ENCODE results near the gene TMEM18.
A peak's percentile ranks its signal among the peaks of the same experiment; 100 is the strongest.

Gene TMEM18

GRCh38 chr2:654896-655295, 22.3 kb downstream of the TMEM18 start:
- no peak for ATAC-seq
- H3K27ac Mint-ChIP-seq, result no peak overlapping the region
- no peaks in the 10 kb centered on the region for H3K4me1 Mint-ChIP-seq
- H3K36me3 Mint-ChIP-seq, result no peaks in the 10 kb centered on the region
- H3K4me3 Mint-ChIP-seq, result no peak overlapping the region
- H3K9me3 Mint-ChIP-seq, result no peaks in the 10 kb centered on the region
- H3K27me3 Mint-ChIP-seq, result peaks cover 60% of the 10 kb centered on the region

- no peak overlapping the region for H3K4me3 Mint-ChIP-seq
- ATAC-seq, result no peak
- H3K36me3 Mint-ChIP-seq, result no peaks in the 10 kb centered on the region
- H3K9me3 Mint-ChIP-seq, result no peaks in the 10 kb centered on the region
- peaks cover 63% of the 10 kb centered on the region for H3K27me3 Mint-ChIP-seq
- no peaks in the 10 kb centered on the region for H3K4me1 Mint-ChIP-seq
- H3K27ac Mint-ChIP-seq, result no peak overlapping the region
These were observed 23.4 kb downstream of the TMEM18 start for GRCh38 chr2:653645-654425.

GRCh38 chr2:652881-653480, 24.2 kb downstream of the TMEM18 start:
- Mint-ChIP-seq H3K36me3 (no peaks in the 10 kb centered on the region), H3K27ac (no peak overlapping the region), H3K4me3 (no peak overlapping the region), H3K27me3 (peaks cover 56% of the 10 kb centered on the region), H3K9me3 (no peaks in the 10 kb centered on the region), H3K4me1 (no peaks in the 10 kb centered on the region)
- no peak for ATAC-seq

- peaks cover 53% of the 10 kb centered on the region for H3K27me3 Mint-ChIP-seq
- no peaks in the 10 kb centered on the region for H3K36me3 Mint-ChIP-seq
- H3K4me1 Mint-ChIP-seq, result no peaks in the 10 kb centered on the region
- ATAC-seq, result no peak
- no peak overlapping the region for H3K4me3 Mint-ChIP-seq
- no peaks in the 10 kb centered on the region for H3K9me3 Mint-ChIP-seq
- no peak overlapping the region for H3K27ac Mint-ChIP-seq
These were observed 25.2 kb downstream of the TMEM18 start for GRCh38 chr2:651951-652373.

- Mint-ChIP-seq H3K4me1 (no peaks in the 10 kb centered on the region), H3K36me3 (no peaks in the 10 kb centered on the region), H3K9me3 (no peaks in the 10 kb centered on the region), H3K27me3 (peaks cover 49% of the 10 kb centered on the region), H3K27ac (no peak overlapping the region), H3K4me3 (no peak overlapping the region)
- no peak for ATAC-seq
These were observed 26.6 kb downstream of the TMEM18 start for GRCh38 chr2:650343-651310.

GRCh38 chr2:649426-650342, 27.5 kb downstream of the TMEM18 start:
- peaks cover 52% of the 10 kb centered on the region for H3K27me3 Mint-ChIP-seq

GRCh38 chr2:648476-649424, 28.5 kb downstream of the TMEM18 start:
- Mint-ChIP-seq H3K4me3 (no peak overlapping the region), H3K4me1 (no peaks in the 10 kb centered on the region), H3K36me3 (no peaks in the 10 kb centered on the region), H3K27me3 (peaks cover 47% of the 10 kb centered on the region), H3K27ac (no peak overlapping the region), H3K9me3 (no peaks in the 10 kb centered on the region)
- no peak for ATAC-seq

More at GRCh38 chr2:649426-650342, 27.5 kb downstream of the TMEM18 start:
- Mint-ChIP-seq H3K36me3 (no peaks in the 10 kb centered on the region), H3K4me3 (no peak overlapping the region), H3K4me1 (no peaks in the 10 kb centered on the region), H3K9me3 (no peaks in the 10 kb centered on the region), H3K27ac (no peak overlapping the region)
- peak; percentile 29 for ATAC-seq

GRCh38 chr2:647691-648231, 29.4 kb downstream of the TMEM18 start:
- Mint-ChIP-seq H3K4me3 (no peak overlapping the region), H3K36me3 (no peaks in the 10 kb centered on the region)

GRCh38 chr2:647003-647560, 30.1 kb downstream of the TMEM18 start:
- Mint-ChIP-seq H3K9me3 (no peaks in the 10 kb centered on the region), H3K36me3 (no peaks in the 10 kb centered on the region), H3K27ac (no peak overlapping the region), H3K4me1 (no peaks in the 10 kb centered on the region), H3K27me3 (peaks cover 36% of the 10 kb centered on the region), H3K4me3 (no peak overlapping the region)
- no peak for ATAC-seq

More at GRCh38 chr2:647691-648231, 29.4 kb downstream of the TMEM18 start:
- ATAC-seq, result no peak
- H3K4me1 Mint-ChIP-seq, result no peaks in the 10 kb centered on the region
- H3K27ac Mint-ChIP-seq, result no peak overlapping the region
- no peaks in the 10 kb centered on the region for H3K9me3 Mint-ChIP-seq
- peaks cover 37% of the 10 kb centered on the region for H3K27me3 Mint-ChIP-seq

- no peaks in the 10 kb centered on the region for H3K36me3 Mint-ChIP-seq
- no peak overlapping the region for H3K27ac Mint-ChIP-seq
- no peaks in the 10 kb centered on the region for H3K9me3 Mint-ChIP-seq
- peaks cover 30% of the 10 kb centered on the region for H3K27me3 Mint-ChIP-seq
- H3K4me1 Mint-ChIP-seq, result no peaks in the 10 kb centered on the region
- no peak overlapping the region for H3K4me3 Mint-ChIP-seq
- ATAC-seq, result no peak
These were observed 32.3 kb downstream of the TMEM18 start for GRCh38 chr2:644871-645270.

- H3K9me3 Mint-ChIP-seq, result no peaks in the 10 kb centered on the region
- ATAC-seq, result no peak
- no peaks in the 10 kb centered on the region for H3K4me1 Mint-ChIP-seq
- peaks cover 19% of the 10 kb centered on the region for H3K27me3 Mint-ChIP-seq
- H3K36me3 Mint-ChIP-seq, result no peaks in the 10 kb centered on the region
- H3K4me3 Mint-ChIP-seq, result no peak overlapping the region
- H3K27ac Mint-ChIP-seq, result no peak overlapping the region
These were observed 33.4 kb downstream of the TMEM18 start for GRCh38 chr2:643761-644160.

GRCh38 chr2:643334-643733, 33.9 kb downstream of the TMEM18 start:
- H3K27me3 Mint-ChIP-seq, result peaks cover 18% of the 10 kb centered on the region
- no peaks in the 10 kb centered on the region for H3K36me3 Mint-ChIP-seq
- no peak overlapping the region for H3K27ac Mint-ChIP-seq
- no peaks in the 10 kb centered on the region for H3K4me1 Mint-ChIP-seq
- no peak overlapping the region for H3K4me3 Mint-ChIP-seq
- no peak for ATAC-seq
- no peaks in the 10 kb centered on the region for H3K9me3 Mint-ChIP-seq

Measured in stimulated activated memory B cell treated with anti-CD40 and anti-IgM and Interleukin-4, amounts not matched to agents 10 μg/mL and 1 μg/mL and 100 μg/mL, for 72 hours (primary cell).